H54 (cell line): Measurements from ENCODE around the gene IMMP2L.
"Not testable (repeated sequence)": the region's sequence is repeated elsewhere in the genome, so short reads cannot be mapped to it uniquely, and the experiment has no call there.

ENCODE experiments used
- DNase-seq: peaks from one replicate; pipeline ENCODE4 v3.0.0; 2011; ENCODE audit warnings: low spot score, mixed read lengths; ENCODE audit not compliant: insufficient read length
- FAIRE-seq: peaks from 3 replicates; lab custom pipeline; 2011; peaks lifted over from hg19 to GRCh38; lab: Jason Lieb, UNC
- POLR2A ChIP-seq: IDR thresholded peaks from 2 replicates; pipeline ENCODE4 v1.6.1; 2011; ENCODE audit warnings: low read depth, mild to moderate bottlenecking, low read length

Gene IMMP2L

DNA sequence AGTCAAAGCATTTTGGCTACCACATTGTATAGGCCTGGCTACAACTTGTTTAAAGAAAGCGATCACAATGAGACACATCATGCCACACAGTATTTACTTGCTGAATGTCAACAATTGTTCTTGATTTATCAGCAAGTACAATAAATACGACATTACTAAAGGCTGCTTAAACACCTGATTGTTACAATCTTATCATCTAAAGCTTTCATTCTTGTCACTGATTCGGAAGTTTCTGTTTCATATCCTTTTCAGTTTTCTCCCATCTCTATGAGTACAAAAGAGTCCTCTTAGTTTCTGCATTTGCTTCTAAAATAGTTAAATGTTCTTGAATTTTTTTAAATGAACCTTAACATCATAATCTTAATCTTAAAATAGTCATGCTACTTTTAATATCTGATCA lies 599.5 kb downstream of the IMMP2L start:
- FAIRE-seq, result peak; percentile 50
- DNase-seq, result no peak
- TF ChIP-seq POLR2A, result no peak

DNA sequence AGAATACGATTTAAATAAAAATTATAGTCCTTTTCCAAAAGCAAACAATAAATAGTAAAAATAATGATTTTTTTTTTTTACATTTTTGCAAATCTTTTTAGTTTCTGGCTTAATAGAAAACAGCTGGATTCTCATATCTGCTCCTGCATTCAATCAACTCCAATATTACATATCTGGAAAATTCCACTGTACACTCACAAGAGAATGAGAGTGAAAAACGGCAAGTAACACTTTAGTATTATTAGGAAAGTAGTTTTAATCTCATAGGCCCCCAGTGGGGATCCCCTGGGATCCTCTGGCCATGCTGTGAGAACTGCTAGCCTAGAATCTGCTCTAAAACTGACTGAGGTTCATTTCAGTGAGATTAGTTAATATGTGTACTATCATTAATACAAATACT lies 599.9 kb downstream of the IMMP2L start:
- DNase-seq (no peak), FAIRE-seq (no peak)
- TF ChIP-seq POLR2A, result no peak

DNA sequence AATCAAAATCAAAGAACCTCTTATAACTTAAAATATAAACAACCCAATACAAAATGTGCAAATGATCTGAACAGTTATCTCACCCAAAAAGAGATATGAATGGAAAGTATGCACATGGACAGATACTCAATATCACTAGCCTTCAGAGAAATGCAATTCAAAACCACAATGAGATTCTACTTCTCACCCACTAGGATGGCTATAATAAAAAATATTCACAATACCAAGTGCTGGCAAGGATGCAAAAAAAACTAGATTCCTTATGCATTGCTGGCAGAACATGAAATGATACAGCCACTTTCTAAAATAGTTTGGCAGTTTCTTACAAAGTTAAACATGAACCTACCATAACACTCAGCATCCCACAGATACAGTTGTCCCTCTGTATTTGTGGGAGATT lies 601.5 kb downstream of the IMMP2L start:
- FAIRE-seq (no peak), DNase-seq (no peak)
- no peak for TF ChIP-seq POLR2A

DNA sequence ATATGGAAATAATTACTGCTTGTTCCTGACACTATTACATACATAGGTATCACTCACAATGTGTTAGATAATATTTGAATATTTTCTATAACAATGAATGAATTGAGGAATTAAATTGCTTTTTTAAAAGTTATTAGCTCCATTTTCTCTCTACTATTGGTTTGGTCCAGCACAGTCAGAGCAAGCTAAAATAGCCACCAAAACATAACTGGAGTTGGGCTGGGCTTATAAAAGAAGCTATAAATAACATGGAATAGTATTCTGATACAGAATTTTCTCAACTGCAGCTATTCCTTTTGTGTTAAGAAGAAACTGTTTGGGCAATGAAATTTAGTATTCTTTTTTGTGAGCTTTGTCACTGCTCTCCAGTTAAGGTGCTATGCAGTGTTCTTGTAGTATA lies 614.0 kb downstream of the IMMP2L start:
- FAIRE-seq, result no peak

DNA sequence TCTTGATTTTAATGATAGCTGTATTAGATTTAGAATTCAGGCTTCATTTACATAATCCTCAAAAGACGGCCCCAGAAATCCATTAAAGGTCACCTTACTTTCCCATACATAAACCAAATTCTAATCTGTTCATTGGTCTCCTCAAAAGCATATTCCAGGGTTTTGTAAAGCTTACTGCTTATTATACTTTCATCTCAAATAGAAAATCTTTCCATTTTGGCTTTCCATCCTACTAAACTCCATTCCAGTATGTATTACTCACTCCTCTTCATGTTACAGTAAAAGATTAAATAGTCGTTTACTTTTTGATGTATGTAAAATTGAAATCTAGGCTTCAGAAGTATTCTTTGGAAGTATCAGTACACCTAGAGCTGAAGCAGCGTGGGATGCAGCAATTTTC lies 614.9 kb downstream of the IMMP2L start:
- FAIRE-seq, result peak; percentile 43
- TF ChIP-seq POLR2A, result no peak
- no peak for DNase-seq

More for the DNA sequence above, 614.0 kb downstream of the IMMP2L start:
- no peak for DNase-seq
- no peak for TF ChIP-seq POLR2A

DNA sequence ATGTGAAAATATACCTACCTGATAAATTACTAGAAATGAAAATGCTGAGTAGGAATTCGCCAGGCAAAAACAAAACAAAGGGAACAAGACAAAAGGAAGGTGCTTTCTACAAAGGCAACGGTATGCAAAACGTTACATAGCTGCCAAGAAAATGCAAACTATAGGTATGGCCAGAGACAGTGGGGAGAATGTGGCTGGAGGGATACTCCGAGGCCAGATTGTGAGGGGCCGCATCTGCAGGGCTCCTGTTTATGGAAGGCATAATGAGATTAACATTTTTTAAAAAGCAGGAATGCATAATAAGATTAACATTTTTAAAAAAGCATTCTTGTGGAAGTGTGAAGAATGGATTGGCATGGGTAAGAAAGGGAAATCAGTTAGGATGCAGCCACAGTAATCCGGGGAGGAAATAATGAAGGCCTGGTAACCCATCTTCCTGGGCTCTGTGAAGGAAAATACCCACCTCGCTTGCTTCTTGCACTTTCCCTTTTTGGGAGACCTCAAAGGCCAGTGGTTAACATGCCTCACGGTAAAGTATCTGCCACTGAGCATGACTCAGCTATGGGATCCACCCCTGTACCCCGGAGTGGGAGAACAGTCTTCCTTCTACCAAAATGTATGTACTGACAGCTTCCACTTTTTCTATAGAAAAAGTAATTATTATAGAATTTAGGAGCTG lies 617.2 kb downstream of the IMMP2L start:
- FAIRE-seq (peak; percentile 48), DNase-seq (peak; percentile 4)
- TF ChIP-seq POLR2A, result no peak

DNA sequence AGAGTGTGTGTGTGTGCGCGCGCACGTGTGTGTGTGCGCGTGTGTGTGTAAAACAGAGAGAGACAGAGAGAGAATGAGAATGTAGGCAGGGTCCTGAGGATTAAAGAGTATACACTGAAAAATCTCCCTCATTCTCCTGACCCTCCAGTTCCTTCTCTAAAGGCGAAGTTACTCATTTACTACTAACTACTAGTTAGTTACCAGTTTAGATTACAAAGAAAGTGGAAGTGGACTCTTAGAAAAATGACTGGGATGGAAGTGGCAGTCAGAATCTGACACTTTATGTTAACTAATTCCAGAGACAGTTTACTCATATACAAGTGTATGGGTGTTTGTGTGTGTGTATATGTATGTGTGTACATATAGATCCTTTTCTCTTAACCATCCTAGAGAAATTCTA lies 617.8 kb downstream of the IMMP2L start:
- DNase-seq (no peak), FAIRE-seq (peak; percentile 50)
- TF ChIP-seq POLR2A, result no peak

DNA sequence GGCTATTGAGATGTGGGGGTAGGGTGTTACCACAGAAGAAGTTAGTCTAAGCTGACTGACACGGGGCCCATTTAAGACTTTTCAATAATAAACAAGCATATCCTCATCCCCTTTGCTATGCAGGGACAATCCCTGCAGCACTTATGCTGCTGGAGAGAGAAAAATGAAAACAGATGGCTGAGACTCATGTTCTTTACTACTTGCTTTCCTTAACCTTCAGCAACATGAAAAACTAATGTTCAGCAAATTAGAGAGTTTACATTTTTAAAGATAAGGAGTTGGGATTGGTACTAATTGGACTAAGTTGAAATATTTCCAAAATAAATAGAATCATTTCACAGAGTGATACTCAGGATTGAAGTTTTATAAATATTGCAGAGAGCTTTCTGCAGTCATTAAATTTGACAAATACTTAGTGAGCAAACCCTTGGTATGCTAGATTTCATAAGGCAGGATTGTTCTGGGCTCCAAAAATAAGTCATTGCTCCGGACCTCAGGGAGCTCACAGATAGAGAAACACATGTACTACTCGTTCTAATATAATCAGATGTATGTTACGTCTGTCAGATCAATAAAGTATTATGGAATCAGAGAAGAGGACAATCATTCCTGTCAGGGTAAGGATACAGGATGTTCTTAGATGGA lies 618.5 kb downstream of the IMMP2L start:
- FAIRE-seq (no peak), DNase-seq (no peak)
- TF ChIP-seq POLR2A, result no peak

DNA sequence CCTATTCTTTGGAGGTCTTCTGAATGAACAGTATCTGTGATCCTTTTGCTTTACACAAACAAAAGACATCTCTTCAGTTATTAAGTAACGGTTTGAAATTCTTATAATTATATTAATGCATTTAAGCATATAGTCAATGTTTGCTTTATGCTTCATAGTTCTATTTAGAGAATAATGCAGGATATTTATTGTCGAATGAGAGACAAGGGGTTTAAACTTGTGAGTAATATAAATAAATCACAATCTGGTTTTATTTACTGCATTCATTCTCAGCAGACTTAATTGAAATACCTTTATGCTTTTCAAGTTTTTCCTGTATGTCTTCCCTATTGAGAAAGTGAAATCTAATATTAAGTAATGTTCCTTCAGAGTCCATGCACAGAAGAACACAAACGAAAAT lies 620.9 kb downstream of the IMMP2L start:
- no peak for DNase-seq
- no peak for TF ChIP-seq POLR2A
- FAIRE-seq, result no peak

DNA sequence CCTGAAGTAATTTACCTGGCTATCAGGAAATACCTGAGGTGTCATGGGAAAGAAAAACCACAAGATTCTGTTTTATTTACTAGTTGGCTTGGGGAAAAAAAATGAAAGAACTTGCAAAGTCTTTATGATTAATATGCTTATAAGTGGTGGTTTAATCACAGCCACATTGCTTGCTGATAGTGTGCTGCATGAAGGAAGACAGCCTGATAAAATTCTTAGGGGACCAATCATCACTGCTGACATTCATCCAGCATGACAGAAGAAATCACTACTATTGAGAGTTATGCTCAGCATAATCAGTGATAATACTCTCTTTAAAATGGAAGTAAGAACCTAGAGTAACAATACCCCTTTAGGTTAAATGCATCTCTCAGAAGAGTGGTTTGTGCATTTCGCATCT lies 621.5 kb downstream of the IMMP2L start:
- FAIRE-seq (no peak), DNase-seq (no peak)
- TF ChIP-seq POLR2A, result no peak

DNA sequence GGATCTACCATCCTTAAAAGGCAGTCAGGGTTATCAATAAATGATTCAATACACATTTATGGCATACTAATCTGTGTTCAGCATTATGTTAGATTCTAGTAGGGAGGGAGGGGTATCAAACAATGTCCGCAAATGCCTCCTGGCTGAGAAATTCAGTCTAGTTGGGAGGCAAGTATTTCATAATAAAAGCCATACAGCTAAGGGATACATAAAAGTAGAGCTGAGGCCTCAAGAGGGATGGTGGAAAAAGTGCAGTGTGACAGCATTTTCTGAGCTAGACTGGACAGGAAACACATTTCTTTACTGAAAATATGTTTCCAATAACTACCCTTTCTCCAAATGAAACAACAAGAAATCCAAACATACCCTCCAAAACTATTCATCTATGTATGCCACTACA lies 624.1 kb downstream of the IMMP2L start:
- TF ChIP-seq POLR2A, result no peak
- FAIRE-seq (no peak), DNase-seq (no peak)

DNA sequence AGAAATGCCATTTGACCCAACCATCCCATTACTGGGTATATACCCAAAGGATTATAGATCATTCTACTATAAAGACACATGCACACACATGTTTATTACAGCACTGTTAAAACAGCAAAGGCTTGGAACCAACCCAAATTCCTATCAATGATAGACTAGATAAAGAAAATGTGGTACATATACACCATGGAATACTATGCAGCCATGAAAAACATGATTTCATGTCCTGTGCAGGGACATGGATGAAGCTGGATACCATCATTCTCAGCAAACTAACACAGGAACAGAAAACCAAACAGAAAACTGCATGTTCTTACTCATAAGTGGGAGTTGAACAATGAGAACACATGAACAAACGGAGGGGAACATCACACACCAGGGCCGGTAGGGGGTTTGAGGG lies 625.6 kb downstream of the IMMP2L start:
- not testable (repeated sequence) for DNase-seq, FAIRE-seq

DNA sequence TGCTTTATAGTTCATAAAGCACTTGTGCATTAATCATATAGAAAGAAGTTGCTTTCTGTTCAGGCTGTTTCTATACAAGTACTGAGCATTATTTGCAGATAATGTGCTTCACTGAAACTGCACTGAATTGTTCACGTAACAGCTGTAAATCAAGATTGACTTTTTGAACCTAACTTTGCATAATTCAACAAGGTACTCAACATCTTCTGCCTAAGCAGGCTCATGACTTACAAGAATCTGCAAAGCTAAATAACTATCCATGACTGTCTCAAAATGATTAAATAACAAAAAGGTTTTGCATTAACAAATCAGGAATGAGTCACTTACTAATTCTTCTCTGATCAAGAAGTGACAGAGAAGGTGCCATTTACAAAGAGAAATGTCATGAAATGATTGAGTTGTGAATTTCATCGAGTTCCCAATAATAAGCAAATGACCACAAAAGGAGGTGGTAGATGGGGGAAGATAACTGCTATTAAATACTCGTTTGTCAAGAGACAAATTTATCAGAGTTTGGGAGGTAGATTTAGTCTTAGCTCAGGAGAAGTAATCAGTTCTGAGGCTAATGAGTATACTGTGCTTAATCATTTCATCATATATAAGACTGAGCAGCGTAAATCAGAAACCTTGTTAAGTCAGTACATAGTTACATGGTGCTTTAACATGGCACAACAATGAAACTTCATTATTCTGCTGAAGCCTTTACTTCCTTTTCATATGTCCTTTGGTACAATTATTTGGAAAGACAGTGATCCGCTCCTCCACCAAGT lies 632.6 kb downstream of the IMMP2L start:
- FAIRE-seq, result no peak
- TF ChIP-seq POLR2A, result no peak
- no peak for DNase-seq

DNA sequence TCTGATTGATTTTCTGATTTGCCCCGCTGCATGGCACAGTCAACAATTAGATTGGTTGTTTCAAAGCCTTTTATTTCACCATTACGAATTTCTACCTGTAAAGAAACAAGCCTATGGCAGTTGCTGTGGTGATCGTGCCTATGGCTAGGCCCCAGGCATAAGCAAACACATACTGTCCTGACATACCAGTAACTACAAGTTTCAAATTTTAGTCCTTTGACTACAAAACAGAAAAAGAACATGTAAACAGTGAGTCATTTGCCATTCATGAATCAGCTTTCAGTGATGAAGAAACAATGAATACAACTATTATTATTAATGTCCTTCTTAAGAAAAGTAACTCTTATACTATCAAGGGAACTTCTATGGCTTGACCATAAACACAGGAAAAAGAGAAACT lies 639.4 kb downstream of the IMMP2L start:
- FAIRE-seq (no peak), DNase-seq (no peak)
- TF ChIP-seq POLR2A, result no peak
